Loucy (cell line): ENCODE measurements around the gene FEN1.

Experiments
- EZH2phosphoT487 ChIP-seq: fragments of 200-600 bp; IDR thresholded peaks from 2 replicates; pipeline ENCODE4 v1.6.1; 2018; ENCODE audit warnings: antibody characterized with exemption, mild to moderate bottlenecking, moderate library complexity, borderline replicate concordance
- TF ChIP-seq, protein P1 (sequence below): fragments of 200-600 bp; sonication (generic); conservative IDR thresholded peaks from 2 replicates; pipeline ENCODE4 v1.5.1; 2014; ENCODE audit warnings: mild to moderate bottlenecking, antibody characterized with exemption, low read length

DNA sequence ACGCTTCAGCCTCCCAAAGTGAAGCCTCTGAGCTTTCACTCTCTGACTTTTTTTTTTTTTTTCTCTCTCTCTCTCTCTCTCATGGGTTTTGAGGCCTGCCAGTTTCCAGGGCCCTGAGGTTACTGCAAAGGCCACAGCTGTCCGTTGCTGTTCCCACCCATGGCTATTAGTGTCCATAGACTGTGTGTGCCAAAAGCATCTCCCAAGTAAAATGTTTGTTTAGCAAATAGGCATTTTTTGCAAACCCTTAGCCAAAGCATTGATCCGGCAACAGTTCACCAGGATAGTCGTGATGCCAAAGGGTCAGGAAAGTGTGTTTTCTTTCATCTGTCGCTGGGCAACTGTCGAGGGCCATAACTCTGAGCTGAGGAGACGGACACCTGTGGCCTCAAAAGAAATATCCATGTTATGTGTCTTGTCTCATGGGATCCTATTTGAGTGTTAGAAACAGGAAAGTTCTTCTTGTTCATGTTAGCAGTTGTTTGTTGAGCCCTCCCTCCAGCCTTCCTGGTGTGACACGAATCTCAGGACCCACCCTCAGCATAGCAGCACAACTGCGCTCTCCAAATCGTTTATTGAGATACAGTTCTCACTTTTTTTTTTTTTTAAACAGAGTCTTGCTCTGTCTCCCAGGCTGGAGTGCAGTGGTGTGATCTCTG is 53.8 kb downstream of the FEN1 start:
- TF ChIP-seq, protein P1, sequence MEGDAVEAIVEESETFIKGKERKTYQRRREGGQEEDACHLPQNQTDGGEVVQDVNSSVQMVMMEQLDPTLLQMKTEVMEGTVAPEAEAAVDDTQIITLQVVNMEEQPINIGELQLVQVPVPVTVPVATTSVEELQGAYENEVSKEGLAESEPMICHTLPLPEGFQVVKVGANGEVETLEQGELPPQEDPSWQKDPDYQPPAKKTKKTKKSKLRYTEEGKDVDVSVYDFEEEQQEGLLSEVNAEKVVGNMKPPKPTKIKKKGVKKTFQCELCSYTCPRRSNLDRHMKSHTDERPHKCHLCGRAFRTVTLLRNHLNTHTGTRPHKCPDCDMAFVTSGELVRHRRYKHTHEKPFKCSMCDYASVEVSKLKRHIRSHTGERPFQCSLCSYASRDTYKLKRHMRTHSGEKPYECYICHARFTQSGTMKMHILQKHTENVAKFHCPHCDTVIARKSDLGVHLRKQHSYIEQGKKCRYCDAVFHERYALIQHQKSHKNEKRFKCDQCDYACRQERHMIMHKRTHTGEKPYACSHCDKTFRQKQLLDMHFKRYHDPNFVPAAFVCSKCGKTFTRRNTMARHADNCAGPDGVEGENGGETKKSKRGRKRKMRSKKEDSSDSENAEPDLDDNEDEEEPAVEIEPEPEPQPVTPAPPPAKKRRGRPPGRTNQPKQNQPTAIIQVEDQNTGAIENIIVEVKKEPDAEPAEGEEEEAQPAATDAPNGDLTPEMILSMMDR, result no peak
- TF ChIP-seq EZH2phosphoT487, result no peak
